Adrenal gland (tissue), 5 donors: ENCODE measurements around the gene NEURL4.

Source experiments
- CTCF ChIP-seq, 6 experiments: fragments of 450-650 bp in 4 of 6; fragments of 200-600 bp in 2 of 6; sonication (generic) in 1 of 6; IDR thresholded peaks; 1 replicate in 5 of 6; 2 replicates in 1 of 6; pipeline versions ENCODE4 v1.5.1 to v1.8.0; 2016 to 2021; ENCODE audit warnings: antibody characterized with exemption in 6 of 6, mild to moderate bottlenecking in 2 of 6, moderate library complexity in 1 of 6
- POLR2A ChIP-seq, 2 donors: fragments of 450-650 bp; IDR thresholded peaks; one replicate each; pipeline ENCODE4 v1.6.1; 2017; ENCODE audit warnings: antibody characterized with exemption in 2 of 2, mild to moderate bottlenecking in 2 of 2, moderate library complexity in 1 of 2
- donor health status: DM: no; HTN: no; CAD: no.

GRCh38 chr17:7307686-7308624 is 21.2 kb downstream of the NEURL4 start:
- peak in 2 of 6 experiments; percentile 16 to 36 for TF ChIP-seq CTCF (IDR thresholded peaks at IDR 0.05)
- TF ChIP-seq POLR2A (IDR thresholded peaks at IDR 0.05) = no peak
